ENCODE data around the gene GNA14. TPM values are rescaled to one million over a fixed set of nuclear protein-coding genes. Genes with fewer than 3 reads are reported as not detected.

The GNA14 gene
- polyA plus RNA-seq, 3 donors: 0.04 TPM; not detected in 2

- no peak overlapping the region for H3K9ac ChIP-seq (ENCODE audit: insufficient read depth, low read length, poor library complexity, severe bottlenecking)
- 89% methylated on average over 1 of the region's 3 CpGs for WGBS (ENCODE audit: insufficient coverage)
Measured at GRCh38 chr9:77533671-77534070, 114.5 kb downstream of the GNA14 start.

GRCh38 chr9:77532607-77533006 is 115.5 kb downstream of the GNA14 start:
- H3K27me3 ChIP-seq (ENCODE audit: control insufficient read depth in 2 of 2, insufficient read depth in 2 of 2, low read length in 2 of 2): no peaks in the 10 kb centered on the region
- no peaks in the 10 kb centered on the region for H4K20me1 ChIP-seq (ENCODE audit: insufficient read depth, low read length)
- DNase-seq: no peak
- H3K4me1 ChIP-seq (ENCODE audit: control insufficient read depth in 1 of 2, insufficient read depth in 2 of 2, low read length in 2 of 2): no peaks in the 10 kb centered on the region
- H2AFZ ChIP-seq (ENCODE audit: insufficient read depth, low read depth, low read length, poor library complexity, severe bottlenecking): no peak overlapping the region
- Mint-ChIP-seq H3K9me3 (peaks cover 3 to 14% (median 10%) of the 10 kb centered on the region in 7 donors), H3K27me3 (ENCODE audit: low read depth in 3 of 3) (peaks cover 0 to 5% (median 0%) of the 10 kb centered on the region in 3 donors), H3K27ac (no peak overlapping the region), H3K4me1 (no peaks in the 10 kb centered on the region), H3K36me3 (no peaks in the 10 kb centered on the region), H3K4me3 (no peak overlapping the region)
- TF ChIP-seq, protein P1, sequence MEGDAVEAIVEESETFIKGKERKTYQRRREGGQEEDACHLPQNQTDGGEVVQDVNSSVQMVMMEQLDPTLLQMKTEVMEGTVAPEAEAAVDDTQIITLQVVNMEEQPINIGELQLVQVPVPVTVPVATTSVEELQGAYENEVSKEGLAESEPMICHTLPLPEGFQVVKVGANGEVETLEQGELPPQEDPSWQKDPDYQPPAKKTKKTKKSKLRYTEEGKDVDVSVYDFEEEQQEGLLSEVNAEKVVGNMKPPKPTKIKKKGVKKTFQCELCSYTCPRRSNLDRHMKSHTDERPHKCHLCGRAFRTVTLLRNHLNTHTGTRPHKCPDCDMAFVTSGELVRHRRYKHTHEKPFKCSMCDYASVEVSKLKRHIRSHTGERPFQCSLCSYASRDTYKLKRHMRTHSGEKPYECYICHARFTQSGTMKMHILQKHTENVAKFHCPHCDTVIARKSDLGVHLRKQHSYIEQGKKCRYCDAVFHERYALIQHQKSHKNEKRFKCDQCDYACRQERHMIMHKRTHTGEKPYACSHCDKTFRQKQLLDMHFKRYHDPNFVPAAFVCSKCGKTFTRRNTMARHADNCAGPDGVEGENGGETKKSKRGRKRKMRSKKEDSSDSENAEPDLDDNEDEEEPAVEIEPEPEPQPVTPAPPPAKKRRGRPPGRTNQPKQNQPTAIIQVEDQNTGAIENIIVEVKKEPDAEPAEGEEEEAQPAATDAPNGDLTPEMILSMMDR (IDR thresholded peaks at IDR 0.05): no peak
- no peaks in the 10 kb centered on the region for H3K79me2 ChIP-seq (ENCODE audit: insufficient read depth, low read length)
- no peaks in the 10 kb centered on the region for H3K36me3 ChIP-seq (replicated peaks in 1 of 2; ENCODE audit: control insufficient read depth in 1 of 2, insufficient read depth in 2 of 2, low read length in 2 of 2)
- H3K4me2 ChIP-seq (replicated peaks; ENCODE audit: extremely low read depth, low read length, poor library complexity, severe bottlenecking): no peak overlapping the region
- no peak overlapping the region for H3K4me3 ChIP-seq (replicated peaks in 1 of 3; ENCODE audit: low read depth in 2 of 3, low read length in 3 of 3)
- WGBS (ENCODE audit: insufficient coverage): no CpG with 5 or more reads among the region's 5 CpGs
- no peak overlapping the region for H3K9ac ChIP-seq (ENCODE audit: insufficient read depth, low read length, poor library complexity, severe bottlenecking)
- peaks cover 6 to 7% of the 10 kb centered on the region in 2 donors for H3K9me3 ChIP-seq (replicated peaks in 1 of 2; ENCODE audit: control insufficient read depth in 1 of 2, insufficient read depth in 1 of 2, low read length in 2 of 2)
- no peak overlapping the region for H3K27ac ChIP-seq (ENCODE audit: low read depth in 1 of 2, low read length in 2 of 2)
- intact Hi-C loops (cut with micrococcal nuclease): no loop called here

More at GRCh38 chr9:77533671-77534070, 114.5 kb downstream of the GNA14 start:
- H3K27ac Mint-ChIP-seq: no peak overlapping the region
- Histone ChIP-seq H3K4me3 (replicated peaks in 1 of 3; ENCODE audit: low read depth in 2 of 3, low read length in 3 of 3) (no peak overlapping the region), H3K79me2 (ENCODE audit: insufficient read depth, low read length) (no peaks in the 10 kb centered on the region), H4K20me1 (ENCODE audit: insufficient read depth, low read length) (no peaks in the 10 kb centered on the region), H2AFZ (ENCODE audit: insufficient read depth, low read depth, low read length, poor library complexity, severe bottlenecking) (no peak overlapping the region), H3K27me3 (ENCODE audit: control insufficient read depth in 2 of 2, insufficient read depth in 2 of 2, low read length in 2 of 2) (no peaks in the 10 kb centered on the region), H3K36me3 (replicated peaks in 1 of 2; ENCODE audit: control insufficient read depth in 1 of 2, insufficient read depth in 2 of 2, low read length in 2 of 2) (no peaks in the 10 kb centered on the region), H3K9me3 (replicated peaks in 1 of 2; ENCODE audit: control insufficient read depth in 1 of 2, insufficient read depth in 1 of 2, low read length in 2 of 2) (peaks cover 4 to 6% of the 10 kb centered on the region in 2 donors), H3K4me2 (replicated peaks; ENCODE audit: extremely low read depth, low read length, poor library complexity, severe bottlenecking) (no peak overlapping the region), H3K4me1 (ENCODE audit: control insufficient read depth in 1 of 2, insufficient read depth in 2 of 2, low read length in 2 of 2) (no peaks in the 10 kb centered on the region), H3K27ac (ENCODE audit: low read depth in 1 of 2, low read length in 2 of 2) (no peak overlapping the region)
- H3K36me3 Mint-ChIP-seq: no peaks in the 10 kb centered on the region
- no peaks in the 10 kb centered on the region for H3K4me1 Mint-ChIP-seq
- DNase-seq: no peak
- H3K9me3 Mint-ChIP-seq: peaks cover under 1 to 10% (median 5%) of the 10 kb centered on the region in 7 donors
- TF ChIP-seq, protein P1 (IDR thresholded peaks at IDR 0.05): no peak
- H3K27me3 Mint-ChIP-seq (ENCODE audit: low read depth in 3 of 3): peaks cover 0 to 5% (median 0%) of the 10 kb centered on the region in 3 donors
- intact Hi-C loops (cut with micrococcal nuclease): no loop called here
- H3K4me3 Mint-ChIP-seq: no peak overlapping the region
